HG03196 (cell line): ENCODE measurements around the gene DHRS2.

Source experiments
- ATAC-seq: cut with Tn5 transposase; IDR thresholded peaks from one replicate; pipeline ENCODE4 v1.9.1; 2021; ENCODE audit not compliant: unreplicated experiment

DHRS2 gene

DNA sequence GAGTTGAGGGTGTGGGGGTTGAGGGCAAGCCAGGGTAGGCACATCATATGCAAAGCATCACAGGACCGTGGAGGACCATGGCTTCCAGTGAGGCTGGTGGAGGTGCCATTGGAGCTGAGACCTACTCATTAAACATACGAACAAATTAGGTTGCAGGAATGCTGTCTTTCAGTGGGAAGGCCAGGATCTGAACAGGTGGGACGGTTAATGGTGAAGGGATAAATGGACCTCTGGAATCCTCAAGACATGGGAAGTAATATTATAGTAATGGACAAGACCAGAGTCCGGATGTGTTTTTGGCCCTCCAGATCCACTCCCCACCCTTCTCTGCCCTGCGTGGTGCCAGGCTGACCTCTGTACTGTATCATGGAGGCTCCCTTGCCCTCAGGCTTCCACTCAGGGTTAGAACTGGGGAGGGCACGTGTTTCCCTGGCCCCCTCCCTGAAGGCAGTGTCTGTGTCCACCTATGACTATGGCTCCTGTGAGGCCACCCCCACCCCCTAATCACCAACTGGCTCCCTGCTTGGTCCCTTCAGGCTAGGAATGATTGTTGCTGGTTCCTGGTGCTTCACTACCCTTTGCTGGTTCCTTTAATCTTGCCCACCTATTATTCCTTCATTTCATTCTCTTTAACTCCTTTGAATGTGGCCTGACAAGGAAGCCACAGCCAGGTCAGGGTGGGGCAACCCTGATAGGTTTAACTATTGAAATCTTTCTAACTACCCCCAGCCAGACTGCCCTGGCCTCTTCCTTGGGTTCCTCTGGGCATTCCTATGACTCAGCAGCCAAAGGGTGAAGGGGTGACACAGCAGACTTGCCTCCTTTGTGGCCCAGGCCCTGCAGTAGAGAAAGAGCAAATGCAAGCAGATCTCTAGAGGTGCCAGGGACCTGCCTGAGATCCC, 10.7 kb downstream of the DHRS2 start:
- ATAC-seq: no peak

DNA sequence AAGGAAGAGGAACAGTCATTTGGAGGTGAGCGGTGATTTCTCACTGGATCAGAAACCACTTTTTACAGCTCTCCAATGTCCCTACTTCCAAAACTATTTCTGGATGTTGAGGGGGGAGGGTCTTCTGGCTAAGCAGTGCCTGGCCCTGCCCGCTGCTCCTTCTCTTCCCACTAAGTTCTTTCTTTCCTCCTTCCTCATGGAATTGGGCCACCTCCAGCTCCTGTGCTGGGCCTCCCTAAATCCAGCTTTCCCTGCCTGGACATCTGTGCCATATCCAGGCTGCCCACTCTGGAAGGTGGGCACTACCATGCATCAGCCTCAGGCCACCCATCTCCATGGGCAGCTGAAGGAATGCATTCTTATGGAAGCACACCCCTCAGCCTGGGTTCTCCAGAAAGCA, 11.5 kb downstream of the DHRS2 start:
- ATAC-seq: no peak

DNA sequence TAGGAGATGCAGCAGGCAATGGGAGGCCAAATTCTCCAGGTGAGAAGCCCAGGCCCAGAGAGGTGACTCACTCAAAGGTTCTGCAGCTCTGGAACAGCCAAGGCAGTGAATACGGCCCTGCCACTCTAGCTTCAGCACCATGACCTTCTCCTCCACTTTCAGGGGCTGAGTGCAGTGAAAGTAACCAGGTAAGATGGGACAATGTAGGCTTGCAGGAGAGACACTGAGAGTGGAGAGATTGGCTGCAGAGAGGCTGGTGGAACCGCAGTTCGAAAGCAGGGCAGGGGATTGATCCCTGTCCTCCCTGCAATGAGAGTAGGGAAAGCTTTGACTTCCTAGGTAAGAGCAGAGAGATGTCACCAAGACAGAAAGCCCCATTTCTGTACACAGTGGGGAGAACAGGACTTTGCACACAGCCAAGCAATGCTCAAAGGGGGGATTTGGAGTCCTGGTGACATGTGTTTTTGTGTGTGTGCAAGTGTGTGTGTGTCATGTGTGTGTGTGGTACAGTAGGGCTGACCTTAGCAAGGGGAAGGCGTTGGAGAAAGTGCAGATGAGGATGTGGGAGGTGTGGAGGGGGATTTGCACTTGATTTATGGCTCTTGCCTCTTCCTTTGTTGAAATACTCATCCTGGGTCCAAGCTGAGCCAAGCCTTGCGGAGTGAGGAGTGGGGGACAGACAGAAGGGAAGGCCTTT, 12.7 kb downstream of the DHRS2 start:
- ATAC-seq: no peak

DNA sequence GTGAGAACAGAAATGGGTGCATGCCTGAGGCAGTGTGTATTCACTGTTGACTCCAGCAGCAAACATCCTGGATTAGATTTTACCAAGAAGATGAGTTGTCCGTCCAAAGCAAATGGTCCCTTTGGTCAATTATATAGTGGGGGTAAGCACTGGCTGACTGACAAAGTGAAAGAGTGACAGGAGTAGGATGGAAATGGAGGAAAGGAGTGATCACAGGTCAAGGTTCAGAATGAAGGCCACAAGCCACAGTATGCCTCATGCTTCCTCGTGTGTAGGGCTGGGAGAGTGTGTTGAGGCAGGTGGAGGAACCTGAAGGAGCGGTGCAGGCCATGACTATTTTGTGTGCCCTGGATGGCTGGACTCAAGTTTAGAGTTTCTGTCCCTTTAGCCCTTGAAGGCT, 14.3 kb downstream of the DHRS2 start:
- ATAC-seq: no peak

DNA sequence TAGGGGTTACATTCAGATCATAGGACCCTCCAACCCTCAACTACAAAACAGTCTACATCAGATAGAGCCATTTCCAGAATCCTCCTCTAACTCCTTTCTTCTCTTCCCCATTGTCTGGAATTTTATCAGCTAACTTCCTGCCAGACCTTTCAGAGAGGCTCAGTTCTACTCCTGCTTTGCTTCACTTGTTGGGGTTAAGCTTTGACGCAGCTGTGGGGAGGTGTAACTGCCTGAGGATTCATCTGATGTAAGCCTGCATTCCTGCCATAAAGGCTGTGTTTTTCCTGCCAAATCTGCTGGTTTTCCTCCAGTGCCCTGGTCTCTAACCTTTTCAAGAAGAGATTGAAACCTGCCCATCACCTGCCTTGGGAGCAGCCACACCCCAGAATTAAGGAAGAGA, 16.9 kb downstream of the DHRS2 start:
- no peak for ATAC-seq

DNA sequence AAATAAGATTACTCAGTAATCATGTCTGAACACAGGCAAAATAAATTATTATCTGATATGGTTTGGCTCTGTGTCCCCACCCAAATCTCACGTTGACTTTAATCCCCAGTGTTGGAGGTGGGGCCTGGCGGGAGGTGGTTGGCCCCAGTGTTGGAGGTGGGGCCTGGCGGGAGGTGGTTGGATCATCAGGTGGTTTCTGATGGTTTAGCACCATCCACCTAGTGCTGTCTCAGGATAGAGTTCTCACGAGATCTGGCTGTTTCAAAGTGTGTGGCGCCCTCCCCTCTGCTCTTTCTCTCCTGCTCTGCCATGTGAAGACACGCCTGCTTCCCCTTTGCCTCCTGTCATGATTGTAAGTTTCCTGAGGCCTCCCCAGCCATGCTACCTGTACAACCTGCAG, 18.1 kb downstream of the DHRS2 start:
- ATAC-seq: no peak

DNA sequence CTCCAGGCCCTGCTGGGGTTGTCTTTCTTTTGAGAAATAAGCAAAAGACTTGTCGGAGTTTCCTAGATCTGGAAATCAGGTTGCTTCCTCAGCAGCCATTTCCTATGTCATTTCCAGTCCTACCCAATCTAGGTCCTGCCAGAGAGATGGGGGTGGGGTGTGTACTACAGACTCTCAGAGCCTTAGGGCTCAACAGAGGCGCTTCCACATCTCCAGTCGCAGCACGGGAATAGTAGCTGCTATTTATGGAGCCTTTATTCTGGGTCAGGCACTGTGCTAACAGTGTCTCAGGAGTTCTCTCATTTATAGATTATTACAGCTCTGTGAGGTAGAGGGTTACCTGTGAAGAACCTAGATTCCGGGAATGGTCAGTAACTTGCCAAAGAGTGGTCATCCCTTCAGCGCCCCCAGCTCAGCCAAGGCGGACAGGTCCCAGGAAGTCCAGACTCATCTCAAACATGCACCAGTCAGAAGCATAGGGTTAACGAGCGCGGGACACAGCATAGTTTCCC, 21.9 kb downstream of the DHRS2 start:
- ATAC-seq: no peak

DNA sequence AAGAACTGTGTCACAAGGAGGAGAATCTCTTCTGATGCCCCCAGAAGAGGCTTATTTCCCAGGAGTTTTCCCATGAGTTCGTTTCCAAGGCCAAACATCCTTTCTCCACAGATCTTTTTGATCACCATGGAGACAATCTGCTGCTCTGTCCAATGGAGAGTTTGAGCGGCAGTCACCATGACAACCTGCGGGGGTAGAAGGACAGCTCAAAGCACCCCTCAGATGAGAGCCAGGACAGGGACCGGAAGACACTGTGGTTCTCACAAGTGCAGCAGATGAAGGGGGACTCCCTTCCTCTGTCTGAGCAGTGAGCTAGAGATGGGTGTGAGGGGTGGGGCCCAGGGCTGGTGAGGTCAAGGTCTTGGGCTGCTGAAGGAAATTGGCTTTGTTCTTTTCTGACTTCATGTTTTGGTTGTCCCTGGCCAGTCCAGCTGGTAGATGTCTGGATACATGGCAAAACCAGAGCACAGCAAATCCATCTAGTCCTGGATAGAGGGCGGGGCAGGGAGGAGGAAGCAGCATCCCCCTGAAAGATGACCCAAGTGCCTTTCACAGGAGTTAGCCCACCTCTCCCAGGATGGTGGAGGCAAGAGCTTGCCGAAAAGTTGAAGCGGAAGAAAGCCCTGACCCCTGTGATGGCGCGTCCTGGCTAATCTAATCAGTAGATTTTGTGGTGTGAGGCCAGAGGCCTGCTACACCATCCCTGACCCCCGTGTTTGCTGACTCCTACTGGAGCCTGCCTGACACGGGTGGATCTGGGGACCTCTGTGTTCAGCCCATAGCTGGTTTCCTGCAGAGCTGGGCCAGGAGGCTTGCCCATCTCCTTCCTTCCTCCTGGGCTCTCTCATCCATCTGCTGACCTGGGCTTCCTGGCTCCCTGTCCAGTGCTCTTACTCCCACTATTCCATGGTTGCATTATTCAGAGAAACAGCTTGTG, 24.4 kb downstream of the DHRS2 start:
- no peak for ATAC-seq

DNA sequence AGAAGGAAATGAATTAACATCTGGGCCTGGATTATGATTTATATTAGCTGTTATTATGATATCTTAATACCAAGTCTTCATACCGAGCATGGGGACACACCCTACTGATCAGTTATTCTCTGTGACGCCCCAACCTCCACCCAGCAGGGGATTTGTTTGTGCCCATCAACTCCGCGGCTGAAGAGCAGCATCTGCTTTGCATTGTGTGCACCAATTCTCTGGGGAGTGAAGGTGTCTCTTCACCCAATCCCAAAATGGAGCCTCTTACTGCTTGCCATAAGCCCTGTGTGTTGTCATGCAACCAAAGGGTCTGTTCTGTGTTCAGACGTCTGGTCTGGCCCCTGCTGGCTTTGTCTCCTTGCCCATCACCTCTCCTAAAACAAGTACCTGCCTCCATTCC, 25.4 kb downstream of the DHRS2 start:
- no peak for ATAC-seq

DNA sequence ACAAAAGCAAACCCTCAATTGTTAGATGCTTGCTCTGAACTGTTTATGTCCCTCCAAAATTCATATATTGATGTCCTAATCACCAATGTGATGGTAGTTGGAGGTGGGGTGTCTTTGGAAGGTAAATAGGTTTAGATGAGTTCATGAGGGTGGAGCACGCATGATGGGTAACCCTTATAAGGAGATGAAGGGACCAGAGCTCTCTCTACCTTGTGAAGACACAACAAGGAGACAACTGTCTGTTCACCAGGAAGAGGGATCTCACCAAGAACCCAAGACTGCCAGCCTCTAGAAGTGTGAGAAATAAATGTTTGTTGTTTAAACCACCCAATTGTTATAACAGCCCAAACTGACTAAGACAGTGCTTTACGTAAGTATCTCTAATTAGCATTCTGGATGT, 27.0 kb downstream of the DHRS2 start:
- ATAC-seq: no peak

DNA sequence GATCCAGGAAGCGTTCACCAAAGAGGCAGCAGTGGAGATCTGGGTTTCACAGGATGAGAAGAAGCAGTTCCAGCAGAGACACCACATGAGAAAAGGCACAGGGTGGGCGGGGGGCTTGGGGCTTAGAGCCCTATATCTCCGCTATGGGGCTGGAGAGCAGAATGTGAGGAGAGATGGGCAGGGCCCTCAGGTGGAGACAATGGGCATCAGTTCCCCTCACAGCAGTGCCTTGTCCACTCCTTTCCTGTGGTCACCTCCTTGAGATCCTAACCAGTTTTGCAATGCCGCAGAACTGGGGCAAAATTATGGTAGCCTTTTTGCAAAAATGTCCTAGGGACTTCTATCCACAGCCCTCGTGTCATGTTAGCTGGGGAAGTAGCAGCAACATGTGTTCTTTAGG, 27.5 kb downstream of the DHRS2 start:
- no peak for ATAC-seq

DNA sequence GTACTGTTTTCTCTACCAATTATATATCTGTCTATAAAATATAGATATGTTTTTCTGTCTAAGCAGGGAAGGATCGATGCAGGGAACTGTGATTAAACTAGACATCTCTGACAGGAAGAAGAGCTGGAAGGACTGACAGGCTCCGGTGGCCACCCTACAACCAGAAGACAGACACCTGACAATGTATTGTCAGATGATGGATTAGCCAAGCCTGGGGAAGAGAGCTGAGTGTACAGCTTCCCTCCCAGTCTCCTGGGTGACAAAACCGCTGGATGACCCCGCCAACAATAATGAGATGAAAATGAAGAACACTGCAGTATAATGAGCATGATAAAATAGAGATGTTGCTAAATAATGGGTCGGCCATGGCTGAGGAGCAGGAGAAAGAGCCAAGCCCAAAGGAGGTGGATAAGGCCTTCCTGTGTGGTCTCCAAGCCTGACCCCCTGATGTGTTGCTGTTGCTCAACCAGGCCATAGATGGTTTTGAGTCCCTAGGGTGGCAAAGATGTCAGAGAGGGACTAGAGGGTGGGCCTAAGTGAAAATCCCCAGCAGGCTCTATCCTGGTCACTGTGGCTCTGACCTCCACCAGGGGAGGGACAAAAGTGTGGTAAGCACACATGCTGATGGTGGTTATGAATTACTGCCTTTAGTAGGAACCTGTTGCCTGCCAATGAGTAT, 28.2 kb downstream of the DHRS2 start:
- ATAC-seq: no peak

DNA sequence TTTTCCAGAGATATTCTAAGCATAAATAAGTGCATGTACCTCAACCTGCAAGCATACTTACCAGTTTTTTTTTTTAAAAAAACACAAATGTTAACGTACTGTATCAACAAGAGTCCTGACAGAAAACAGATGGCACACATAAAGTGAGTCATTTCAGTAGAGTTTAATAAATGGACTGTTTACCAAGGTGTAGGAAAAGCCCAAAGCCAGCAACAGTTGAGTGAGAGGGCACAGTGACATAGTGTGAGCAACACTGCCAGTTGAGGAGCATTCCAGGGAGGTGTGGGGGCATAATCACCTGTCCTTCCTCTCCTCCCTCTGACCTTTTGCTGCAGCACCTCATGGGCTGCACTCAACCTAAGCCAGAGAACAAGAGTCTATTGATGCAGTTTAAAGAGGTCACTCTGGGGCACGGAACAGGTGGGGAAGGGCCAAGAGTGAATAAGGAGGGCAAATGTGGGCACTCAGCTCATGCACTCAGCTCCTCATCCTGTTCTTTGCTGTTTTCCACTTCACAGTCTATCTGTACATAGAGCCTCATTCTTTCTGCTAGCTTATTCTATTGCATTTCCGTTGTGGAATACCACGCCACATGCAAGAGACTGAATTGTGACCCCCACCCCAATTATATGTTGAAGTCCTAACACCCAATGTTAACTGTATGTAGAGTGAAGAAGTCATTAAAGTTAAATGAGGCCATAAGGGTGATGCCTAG, 29.3 kb downstream of the DHRS2 start:
- no peak for ATAC-seq

DNA sequence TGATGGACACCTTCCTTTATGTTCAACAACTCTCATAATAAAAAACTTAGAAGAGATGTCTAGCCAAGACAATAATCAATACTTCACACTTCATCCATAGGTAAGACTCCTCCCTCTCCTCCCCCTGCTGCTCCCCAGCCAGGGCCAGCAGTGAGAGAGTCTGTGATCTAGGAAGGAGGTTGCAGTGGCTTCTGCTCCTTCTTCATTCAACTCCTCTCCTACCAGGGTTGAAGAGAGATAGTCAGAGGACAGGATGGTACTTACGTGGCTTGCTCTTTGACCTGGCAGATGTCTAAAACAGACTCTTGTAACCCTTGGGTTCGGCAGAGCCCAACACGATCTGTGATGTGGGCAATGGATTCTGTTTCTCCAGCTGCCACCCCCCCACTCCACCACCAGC, 31.0 kb downstream of the DHRS2 start:
- no peak for ATAC-seq

DNA sequence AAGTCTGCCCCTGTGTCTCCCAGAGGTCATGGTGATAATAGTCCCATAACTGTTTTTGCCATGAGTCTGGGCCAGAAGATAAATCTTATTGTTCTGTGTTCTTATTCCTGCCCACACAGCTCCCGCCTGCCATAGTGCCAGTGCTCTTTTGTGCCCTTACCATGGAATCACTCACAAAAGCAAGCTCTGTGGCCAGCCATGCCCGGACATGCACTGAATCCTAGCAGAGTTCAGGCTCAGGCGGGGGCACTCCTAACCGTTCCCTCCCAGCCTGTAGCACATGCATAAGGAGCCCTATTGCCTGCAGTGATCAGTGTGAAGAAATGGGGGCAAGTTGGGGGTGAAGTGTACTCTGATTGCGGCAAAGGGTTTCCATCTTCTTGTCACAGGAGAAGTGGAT, 33.3 kb downstream of the DHRS2 start:
- no peak for ATAC-seq

DNA sequence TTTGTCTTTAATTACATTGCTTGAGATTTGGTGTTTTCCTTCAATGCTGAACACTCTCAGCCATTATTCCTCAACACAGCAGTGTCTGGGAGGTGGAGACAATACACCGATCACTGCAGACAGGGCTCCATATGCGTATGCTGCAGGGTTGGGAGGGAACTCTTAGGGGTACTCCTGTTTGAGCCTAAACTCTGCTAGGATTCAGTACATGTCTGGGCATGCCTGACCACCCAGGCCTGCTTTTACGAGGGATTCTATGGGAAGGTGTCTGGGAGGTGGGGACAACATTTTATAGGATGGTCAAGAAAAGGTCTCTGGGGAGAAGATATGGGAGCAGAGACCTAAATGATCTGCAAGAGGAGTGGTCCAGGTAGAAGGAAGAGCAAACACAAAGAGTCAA, 34.3 kb downstream of the DHRS2 start:
- ATAC-seq: no peak

DNA sequence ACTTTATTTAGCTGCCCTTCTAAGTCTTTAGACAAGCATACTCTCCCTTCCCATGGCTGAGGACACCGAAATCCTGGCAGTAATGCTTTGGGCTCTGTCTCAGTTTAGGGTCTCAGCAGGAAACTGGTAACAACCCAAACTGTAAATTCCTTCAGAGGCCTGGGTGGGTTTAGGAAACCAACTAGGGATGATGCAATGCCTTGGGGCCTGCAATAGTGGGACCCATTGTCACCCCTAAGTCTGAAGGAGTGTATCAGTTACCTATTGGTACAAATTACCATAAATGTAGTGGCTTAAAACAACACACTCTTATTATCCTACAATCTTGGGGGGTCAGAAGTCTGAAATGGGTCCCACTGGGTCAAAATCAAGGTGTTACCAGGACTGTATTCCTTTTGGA, 36.0 kb downstream of the DHRS2 start:
- ATAC-seq: no peak

DNA sequence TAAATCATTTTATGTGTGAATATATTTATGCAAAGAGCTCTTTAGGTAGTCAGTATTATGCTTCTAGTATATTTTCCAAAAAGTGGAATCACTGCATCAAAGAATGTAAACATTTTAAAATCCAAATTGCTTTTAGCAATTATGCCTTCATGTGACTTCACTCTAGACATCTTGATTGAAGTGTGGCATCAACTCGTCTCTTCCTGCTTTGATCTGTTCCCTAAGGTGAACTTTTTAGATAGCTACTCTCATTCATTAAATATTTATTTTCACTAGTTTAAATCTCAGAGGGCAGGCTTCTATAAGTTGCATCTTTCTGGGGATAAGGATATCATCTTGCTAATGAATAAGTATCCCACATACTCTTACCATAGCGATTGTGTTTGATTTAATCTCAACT, 39.2 kb downstream of the DHRS2 start:
- no peak for ATAC-seq

DNA sequence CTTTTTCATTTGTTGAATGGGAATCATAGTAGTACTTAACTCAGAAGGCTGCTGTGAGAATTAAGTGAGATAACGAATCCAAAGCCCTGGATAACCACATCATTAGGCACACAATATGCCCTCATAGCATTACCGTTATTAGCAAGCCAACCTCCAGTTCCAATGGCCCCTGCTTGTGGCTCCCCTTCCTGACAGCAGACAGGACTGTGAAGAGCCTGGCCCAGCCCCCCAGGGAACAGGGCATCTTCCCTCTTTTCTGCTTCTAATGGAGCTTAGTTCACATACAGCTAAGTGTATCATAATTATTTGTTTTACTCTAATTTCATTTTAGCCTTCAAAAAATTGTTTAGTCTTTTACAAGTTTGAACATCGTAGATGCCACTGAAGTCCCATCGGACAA, 39.7 kb downstream of the DHRS2 start:
- ATAC-seq: no peak

DNA sequence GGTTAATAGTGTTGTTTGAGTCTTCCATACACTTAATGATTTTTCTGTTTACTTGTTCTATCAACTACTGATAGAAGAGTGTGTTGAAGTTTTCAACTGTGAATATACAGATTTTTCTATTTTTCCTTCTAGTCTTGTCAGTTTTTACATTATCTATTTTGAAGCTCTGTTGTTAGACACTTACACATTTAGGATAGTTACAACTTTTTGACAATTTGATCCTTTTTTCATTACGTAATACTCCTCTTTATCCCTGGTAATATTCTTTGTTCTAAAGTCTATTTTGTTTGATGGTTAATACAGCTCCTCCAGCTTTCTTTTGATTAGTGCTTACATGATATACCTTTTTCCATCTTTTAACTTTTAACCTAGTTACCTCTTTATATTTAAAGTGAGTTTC, 45.2 kb downstream of the DHRS2 start:
- ATAC-seq: no peak
